Left hindlimb (tissue), 1 donor: ENCODE measurements around the gene DHX15.

Source experiments
- DNase-seq: peaks from one replicate; pipeline ENCODE4 v3.0.0-alpha.2; 2018

DHX15 gene

GRCh38 chr4:24477919-24478318 lies 106.4 kb downstream of the DHX15 start:
- peak; percentile 52 for DNase-seq
